Putamen (tissue), 1 donor: Measurements from ENCODE around the gene OSBPL2.

Experiments used
- DNase-seq: peaks from one replicate; pipeline ENCODE4 v3.0.0-alpha.2; 2016; ENCODE audit warnings: low spot score

Gene OSBPL2

DNA sequence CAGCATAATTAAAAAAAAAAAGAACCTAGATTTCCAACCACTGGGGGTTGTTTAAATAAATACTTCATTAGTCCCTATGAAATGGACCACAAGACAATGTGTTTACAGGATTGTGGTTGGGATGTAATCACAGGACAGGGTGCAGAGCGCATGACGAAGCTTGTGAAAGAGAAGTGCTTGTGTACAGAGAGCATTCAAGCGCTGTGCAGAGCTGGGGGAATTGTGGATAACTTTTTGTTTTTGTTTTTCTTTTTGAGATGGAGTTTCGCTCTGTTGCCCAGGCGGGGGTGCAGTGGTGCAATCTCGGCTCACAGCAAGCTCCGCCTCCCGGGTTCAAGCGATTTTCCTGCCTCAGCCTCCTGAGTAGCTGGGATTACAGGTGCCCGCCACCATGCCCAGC is 106.5 kb downstream of the OSBPL2 start:
- DNase-seq: no peak
